ENCODE data around the gene SPOP.

Gene SPOP

GRCh38 chr17:49549311-49549605 is 128.6 kb downstream of the SPOP start:
- TF ChIP-seq TAF1 (IDR thresholded peaks at IDR 0.05; ENCODE audit: borderline replicate concordance, insufficient read depth, low read length): no peak
